GM19463 (cell line): ENCODE results near the gene RTEL1.
"Not testable (repeated sequence)": the region's sequence is repeated elsewhere in the genome, so short reads cannot be mapped to it uniquely, and the experiment has no call there.

ENCODE experiments used
- ATAC-seq: cut with Tn5 transposase; IDR thresholded peaks from one replicate; pipeline ENCODE4 v1.9.1; 2021; ENCODE audit warnings: mild to moderate bottlenecking, moderate library complexity; ENCODE audit not compliant: unreplicated experiment

RTEL1 gene

GRCh38 chr20:63650486-63650885, 7.6 kb upstream of the RTEL1 start:
- ATAC-seq: not testable (repeated sequence)

- ATAC-seq: no peak
Measured at GRCh38 chr20:63651942-63652191, 6.2 kb upstream of the RTEL1 start.

- ATAC-seq: no peak
Measured at GRCh38 chr20:63652192-63652980, 5.7 kb upstream of the RTEL1 start.

- no peak for ATAC-seq
Measured at GRCh38 chr20:63653041-63653973, 4.8 kb upstream of the RTEL1 start, which contains the start of gene STMN3. TSS of gene STMN3 (minus strand) at chr20:63653424. CDS start at chr20:63653345, 79 bp downstream.

GRCh38 chr20:63653974-63654668, 4.0 kb upstream of the RTEL1 start:
- no peak for ATAC-seq

GRCh38 chr20:63655249-63655648, 2.9 kb upstream of the RTEL1 start:
- no peak for ATAC-seq

- no peak for ATAC-seq
Measured at GRCh38 chr20:63656451-63656850, 1.7 kb upstream of the RTEL1 start.

- ATAC-seq: no peak
Measured at GRCh38 chr20:63657260-63657936, 714 bp upstream of the RTEL1 start.

GRCh38 chr20:63658749-63659187, 656 bp downstream of the RTEL1 start:
- peak; percentile 24 for ATAC-seq

- ATAC-seq: no peak
Measured at GRCh38 chr20:63659370-63659769, 1.3 kb downstream of the RTEL1 start.

GRCh38 chr20:63660174-63660573, 2.1 kb downstream of the RTEL1 start:
- ATAC-seq: not testable (repeated sequence)

GRCh38 chr20:63660622-63661021, 2.5 kb downstream of the RTEL1 start:
- no peak for ATAC-seq

- ATAC-seq: no peak
Measured at GRCh38 chr20:63661108-63661507, 3.0 kb downstream of the RTEL1 start.

- ATAC-seq: no peak
Measured at GRCh38 chr20:63661959-63662812, 4.1 kb downstream of the RTEL1 start.

GRCh38 chr20:63662813-63663189, 4.7 kb downstream of the RTEL1 start:
- no peak for ATAC-seq

- no peak for ATAC-seq
Measured at GRCh38 chr20:63663332-63664066, 5.4 kb downstream of the RTEL1 start.

GRCh38 chr20:63664143-63664851, 6.2 kb downstream of the RTEL1 start:
- no peak for ATAC-seq

GRCh38 chr20:63664861-63665594, 6.9 kb downstream of the RTEL1 start:
- ATAC-seq: no peak
